Mesenchymal stem cell (in vitro differentiated cells and primary cell): ENCODE measurements around the gene DPH7.
"Not testable (repeated sequence)": the region's sequence is repeated elsewhere in the genome, so short reads cannot be mapped to it uniquely, and the experiment has no call there.

Source experiments
- DNase-seq: peaks from one replicate; pipeline ENCODE4 v3.0.0-alpha.2; 2013
- H2AFZ ChIP-seq: one replicate; pipeline ENCODE4 v1.6.1; 2013; ENCODE audit warnings: low read depth, mild to moderate bottlenecking, control low read depth, inconsistent platforms, low read length, moderate library complexity
- H2AK5ac ChIP-seq: 2 replicates; pipeline ENCODE4 v1.6.1; 2013; ENCODE audit warnings: low read length, moderate library complexity, mild to moderate bottlenecking, inconsistent platforms; ENCODE audit not compliant: severe bottlenecking
- H2BK120ac ChIP-seq: one replicate; pipeline ENCODE4 v1.6.1; 2013; ENCODE audit warnings: low read depth, mild to moderate bottlenecking, inconsistent platforms, low read length, moderate library complexity
- H2BK12ac ChIP-seq, 2 experiments: one replicate each; pipeline ENCODE4 v1.6.1; 2013; ENCODE audit warnings: inconsistent platforms in 2 of 2, low read length in 2 of 2, mild to moderate bottlenecking in 2 of 2, moderate library complexity in 2 of 2, control low read depth in 1 of 2
- H2BK15ac ChIP-seq: one replicate; pipeline ENCODE4 v1.6.1; 2013; ENCODE audit warnings: mild to moderate bottlenecking, low read depth, inconsistent platforms; ENCODE audit not compliant: poor library complexity, severe bottlenecking
- H2BK5ac ChIP-seq: 2 replicates; pipeline ENCODE4 v1.6.1; 2013; ENCODE audit warnings: low read depth, mild to moderate bottlenecking, low read length, control low read depth, inconsistent platforms; ENCODE audit not compliant: poor library complexity, severe bottlenecking
- H3K14ac ChIP-seq, 2 experiments: one replicate each; pipeline ENCODE4 v1.6.1; 2013; ENCODE audit warnings: inconsistent platforms in 2 of 2, low read length in 2 of 2, control low read depth in 1 of 2, mild to moderate bottlenecking in 1 of 2, moderate library complexity in 1 of 2
- H3K18ac ChIP-seq, 2 experiments: one replicate each; pipeline ENCODE4 v1.6.1; 2013; ENCODE audit warnings: inconsistent platforms in 2 of 2, low read length in 2 of 2, control low read depth in 1 of 2, low read depth in 1 of 2, mild to moderate bottlenecking in 1 of 2
- H3K23ac ChIP-seq, 2 experiments: one replicate each; pipeline ENCODE4 v1.6.1; 2013; ENCODE audit warnings: inconsistent platforms in 2 of 2, low read length in 2 of 2, mild to moderate bottlenecking in 2 of 2, moderate library complexity in 2 of 2, control low read depth in 1 of 2
- H3K27ac ChIP-seq: 2 replicates; pipeline ENCODE4 v1.5.1; 2013; ENCODE audit warnings: mild to moderate bottlenecking, moderate library complexity, low read length, control low read depth, inconsistent platforms; ENCODE audit not compliant: poor library complexity, severe bottlenecking
- H3K27me3 ChIP-seq, 2 experiments: 2 replicates each; pipeline versions ENCODE4 v1.6.1 to v1.7.0; 2013; ENCODE audit warnings: low read length in 2 of 2, mild to moderate bottlenecking in 2 of 2, moderate library complexity in 2 of 2, control low read depth in 1 of 2, inconsistent platforms in 1 of 2; ENCODE audit not compliant: control insufficient read depth in 1 of 2, insufficient read depth in 1 of 2
- H3K36me3 ChIP-seq, 2 experiments: 2 replicates each; pipeline versions ENCODE4 v1.6.1 to v1.7.0; 2013; ENCODE audit warnings: low read length in 2 of 2, control low read depth in 1 of 2, inconsistent platforms in 1 of 2, low read depth in 1 of 2, mild to moderate bottlenecking in 1 of 2; ENCODE audit not compliant: insufficient read depth in 2 of 2, control insufficient read depth in 1 of 2
- H3K4ac ChIP-seq, 2 experiments: one replicate each; pipeline ENCODE4 v1.6.1; 2013; ENCODE audit warnings: inconsistent platforms in 2 of 2, low read length in 2 of 2, mild to moderate bottlenecking in 2 of 2, moderate library complexity in 2 of 2, control low read depth in 1 of 2, low read depth in 1 of 2
- H3K4me1 ChIP-seq: 2 replicates; pipeline ENCODE4 v1.6.1; 2013; ENCODE audit warnings: low read depth, low read length, control low read depth; ENCODE audit not compliant: control insufficient read depth, insufficient read depth
- H3K4me2 ChIP-seq: 2 replicates; pipeline ENCODE4 v1.6.1; 2013; ENCODE audit warnings: low read length, mild to moderate bottlenecking, inconsistent platforms; ENCODE audit not compliant: poor library complexity, severe bottlenecking
- H3K4me3 ChIP-seq, 2 experiments: 2 replicates each; pipeline versions ENCODE4 v1.5.1 to v1.7.0; 2013; ENCODE audit warnings: low read length in 2 of 2, mild to moderate bottlenecking in 2 of 2, control low read depth in 1 of 2, low read depth in 1 of 2; ENCODE audit not compliant: insufficient read depth in 1 of 2
- H3K79me1 ChIP-seq: replicated peaks from 2 replicates; pipeline ENCODE4 v1.6.1; 2013; ENCODE audit warnings: mild to moderate bottlenecking, control low read depth, low read length, inconsistent platforms; ENCODE audit not compliant: poor library complexity, severe bottlenecking
- H3K9ac ChIP-seq: 2 replicates; pipeline ENCODE4 v1.7.0; 2013; ENCODE audit warnings: mild to moderate bottlenecking, low read length, moderate library complexity
- H3K9me3 ChIP-seq: 2 replicates; pipeline ENCODE4 v1.7.0; 2013; ENCODE audit warnings: mild to moderate bottlenecking, low read length; ENCODE audit not compliant: control insufficient read depth
- H4K8ac ChIP-seq: one replicate; pipeline ENCODE4 v1.6.1; 2013; ENCODE audit warnings: inconsistent platforms, mild to moderate bottlenecking, low read length, moderate library complexity
- H4K91ac ChIP-seq: one replicate; pipeline ENCODE4 v1.6.1; 2013; ENCODE audit warnings: mild to moderate bottlenecking, low read length, inconsistent platforms
- WGBS: methylation state at CpG from one replicate; pipeline ENCODE4 v1.1.7; 2013; ENCODE audit warnings: mixed read lengths; 5-methylcytosine and 5-hydroxymethylcytosine counted together

The DPH7 gene

GRCh38 chr9:137535120-137535428, 43.7 kb downstream of the DPH7 start:
- Histone ChIP-seq H4K91ac (no peak overlapping the region), H3K4ac (no peak overlapping the region), H3K36me3 (peaks cover 0 to 8% of the 10 kb centered on the region in 2 experiments), H2BK5ac (no peak overlapping the region), H2BK12ac (no peak overlapping the region), H2AK5ac (no peak overlapping the region), H2BK120ac (no peak overlapping the region), H3K79me1 (peaks cover 4% of the 10 kb centered on the region), H2AFZ (no peak overlapping the region), H3K23ac (no peak overlapping the region), H3K9me3 (no peaks in the 10 kb centered on the region), H3K4me1 (peaks cover 3% of the 10 kb centered on the region), H3K4me3 (no peak overlapping the region), H2BK15ac (no peak overlapping the region), H3K4me2 (no peak overlapping the region), H3K27ac (no peak overlapping the region), H3K18ac (no peak overlapping the region), H3K9ac (peak overlapping the region; percentile 66), H3K14ac (no peak overlapping the region), H4K8ac (no peak overlapping the region), H3K27me3 (no peaks in the 10 kb centered on the region)
- no peak for DNase-seq

- no peak overlapping the region for H2AFZ ChIP-seq
- WGBS: 60% methylated on average over 19 of the region's 19 CpGs
- no peak overlapping the region for H2BK120ac ChIP-seq
- H3K18ac ChIP-seq: no peak overlapping the region
- H3K27ac ChIP-seq: no peak overlapping the region
- H3K79me1 ChIP-seq: peaks cover 4% of the 10 kb centered on the region
- H2BK15ac ChIP-seq: no peak overlapping the region
- H3K4me2 ChIP-seq: no peak overlapping the region
- DNase-seq: peak; percentile 77
- H3K4me1 ChIP-seq: peaks cover 3% of the 10 kb centered on the region
- H3K14ac ChIP-seq: no peak overlapping the region
- peaks cover 0 to 8% of the 10 kb centered on the region in 2 experiments for H3K36me3 ChIP-seq
- no peaks in the 10 kb centered on the region for H3K9me3 ChIP-seq
- H4K8ac ChIP-seq: no peak overlapping the region
- H3K23ac ChIP-seq: no peak overlapping the region
- H3K4me3 ChIP-seq: no peak overlapping the region
- no peak overlapping the region for H2BK5ac ChIP-seq
- H3K4ac ChIP-seq: no peak overlapping the region
- H2AK5ac ChIP-seq: no peak overlapping the region
- H3K9ac ChIP-seq: peak overlapping the region; percentile 66
- no peak overlapping the region for H2BK12ac ChIP-seq
- H4K91ac ChIP-seq: no peak overlapping the region
- no peaks in the 10 kb centered on the region for H3K27me3 ChIP-seq
These were observed 44.2 kb downstream of the DPH7 start for GRCh38 chr9:137534256-137535119.

GRCh38 chr9:137532891-137533468, 45.7 kb downstream of the DPH7 start:
- not testable (repeated sequence) for H3K27ac ChIP-seq, H3K18ac ChIP-seq, H3K36me3 ChIP-seq, H3K4me3 ChIP-seq, H3K4me1 ChIP-seq, H2BK120ac ChIP-seq, H3K4ac ChIP-seq, H3K23ac ChIP-seq, H2BK5ac ChIP-seq, H2AK5ac ChIP-seq, H3K79me1 ChIP-seq, H3K27me3 ChIP-seq, H4K91ac ChIP-seq, H2BK12ac ChIP-seq, H3K9ac ChIP-seq, H2BK15ac ChIP-seq, H3K14ac ChIP-seq, H4K8ac ChIP-seq, H2AFZ ChIP-seq, H3K9me3 ChIP-seq, DNase-seq, H3K4me2 ChIP-seq
- 85% methylated on average over 10 of the region's 10 CpGs for WGBS

- no peak overlapping the region for H2AFZ ChIP-seq
- H2BK5ac ChIP-seq: no peak overlapping the region
- H3K9me3 ChIP-seq: no peaks in the 10 kb centered on the region
- no peak overlapping the region for H3K4me3 ChIP-seq
- no peak overlapping the region for H3K14ac ChIP-seq
- H3K9ac ChIP-seq: no peak overlapping the region
- H2BK120ac ChIP-seq: no peak overlapping the region
- no peak overlapping the region for H2BK15ac ChIP-seq
- H3K27ac ChIP-seq: no peak overlapping the region
- 90% methylated on average over 10 of the region's 17 CpGs for WGBS
- H4K91ac ChIP-seq: no peak overlapping the region
- peaks cover 4% of the 10 kb centered on the region for H3K79me1 ChIP-seq
- H3K4me2 ChIP-seq: no peak overlapping the region
- no peaks in the 10 kb centered on the region for H3K36me3 ChIP-seq
- H4K8ac ChIP-seq: no peak overlapping the region
- no peak overlapping the region for H2AK5ac ChIP-seq
- no peak overlapping the region for H3K23ac ChIP-seq
- peaks cover 3% of the 10 kb centered on the region for H3K4me1 ChIP-seq
- no peaks in the 10 kb centered on the region for H3K27me3 ChIP-seq
- DNase-seq: peak; percentile 38
- no peak overlapping the region for H3K18ac ChIP-seq
- no peak overlapping the region for H2BK12ac ChIP-seq
- no peak overlapping the region for H3K4ac ChIP-seq
These were observed 47.5 kb downstream of the DPH7 start for GRCh38 chr9:137531099-137531765.
